K562 (cell line): Measurements from ENCODE around the gene PSD4. TPM values are rescaled to one million over a fixed set of nuclear protein-coding genes. Genes with fewer than 3 reads are reported as not detected.

Experiments used
- ATAC-seq: fragments of 200-7000 bp; cut with Tn5 transposase; 3 replicates; pipeline ENCODE4 v1.9.1; 2020; ENCODE audit warnings: moderate library complexity
- BruUV-seq: library from RNA; stranded (reverse); fragments of 400-500 nt; replicated peaks from 2 replicates; lab custom pipeline; 2021; lab: Mats Ljungman, UMichigan
- CTCF ChIA-PET: fragments of 300-600 bp; formaldehyde crosslinking; extraction: SDS; loops from one replicate; lab custom pipeline; 2021; ENCODE audit warnings: low intra/inter-chr PET ratio; lab: Yijun Ruan, JAX
- POLR2A ChIA-PET: fragments of 300-600, 350-650 bp; sonication (Branson Sonifier 250); formaldehyde crosslinking; extraction: SDS; loops from one replicate; lab custom pipeline; 2021; ENCODE audit warnings: antibody characterized with exemption, inconsistent platforms; lab: Yijun Ruan, JAX
- DNase-seq, 4 experiments: peaks; one replicate each; pipeline versions ENCODE4 v3.0.0 to v3.0.0-alpha.2; 2011 to 2018; ENCODE audit warnings: low spot score in 3 of 4, mixed read lengths in 3 of 4; ENCODE audit errors: extremely low read depth in 1 of 4
- FAIRE-seq: peaks from 2 replicates; lab custom pipeline; 2011; peaks lifted over from hg19 to GRCh38; lab: Jason Lieb, UNC
- H2AFZ ChIP-seq: 2 replicates; pipeline ENCODE4 v1.6.0; 2011; ENCODE audit warnings: low read depth, low read length, control low read depth, inconsistent platforms
- H3K27ac ChIP-seq: fragments of 200-600 bp; 3 replicates; pipeline ENCODE4 v1.8.0; 2011; ENCODE audit warnings: low read depth, mild to moderate bottlenecking, control low read depth, inconsistent platforms, low read length, moderate library complexity, mixed read lengths; ENCODE audit errors: extremely low read depth
- H3K27me3 ChIP-seq, 2 experiments: fragments of 300-600 bp in 1 of 2; 2 replicates in 1 of 2; 3 replicates in 1 of 2; pipeline versions ENCODE4 v1.6.0 to v1.8.0; 2011; ENCODE audit warnings: inconsistent platforms in 2 of 2, low read length in 2 of 2, mild to moderate bottlenecking in 1 of 2, mixed read lengths in 1 of 2, moderate library complexity in 1 of 2; ENCODE audit not compliant: control insufficient read depth in 2 of 2, insufficient read depth in 2 of 2
- H3K36me3 ChIP-seq: fragments of 300-600 bp; 3 replicates; pipeline ENCODE4 v1.8.0; 2011; ENCODE audit warnings: mild to moderate bottlenecking, low read length, inconsistent platforms; ENCODE audit not compliant: control insufficient read depth, insufficient read depth
- H3K4me1 ChIP-seq, 2 experiments: fragments of 200-600 bp in 1 of 2; replicated peaks in 1 of 2; 2 replicates in 1 of 2; 3 replicates in 1 of 2; pipeline versions ENCODE4 v1.5.1 to v1.8.0; 2011; ENCODE audit warnings: inconsistent platforms in 2 of 2, low read length in 2 of 2, mild to moderate bottlenecking in 1 of 2, mixed read lengths in 1 of 2, moderate library complexity in 1 of 2; ENCODE audit not compliant: control insufficient read depth in 2 of 2, insufficient read depth in 2 of 2
- H3K4me2 ChIP-seq: 2 replicates; pipeline ENCODE4 v1.6.1; 2011; ENCODE audit warnings: low read length, control low read depth, inconsistent platforms, mixed read lengths; ENCODE audit not compliant: insufficient read depth
- H3K4me3 ChIP-seq: fragments of 200-600 bp; sonication (generic), shearing (Covaris generic); 2 replicates; pipeline ENCODE4 v1.5.1; 2016; ENCODE audit warnings: control low read depth, inconsistent platforms
- H3K79me2 ChIP-seq: fragments of 200-600 bp; 3 replicates; pipeline ENCODE4 v1.8.0; 2011; ENCODE audit warnings: low read length, inconsistent platforms; ENCODE audit not compliant: control insufficient read depth, insufficient read depth
- H3K9ac ChIP-seq, 2 experiments: 2 replicates each; pipeline versions ENCODE4 v1.6.0 to v1.6.1; 2011; ENCODE audit warnings: low read depth in 2 of 2, low read length in 2 of 2, control low read depth in 1 of 2, inconsistent platforms in 1 of 2, mild to moderate bottlenecking in 1 of 2, mixed read lengths in 1 of 2; ENCODE audit not compliant: insufficient read depth in 1 of 2
- H3K9me1 ChIP-seq: one replicate; pipeline ENCODE4 v1.6.0; 2011; ENCODE audit warnings: inconsistent platforms, mild to moderate bottlenecking, low read length, moderate library complexity; ENCODE audit not compliant: control insufficient read depth, insufficient read depth
- H3K9me3 ChIP-seq: replicated peaks from 2 replicates; pipeline ENCODE4 v1.5.1; 2011; ENCODE audit warnings: low read depth, low read length, inconsistent platforms; ENCODE audit not compliant: control insufficient read depth, insufficient read depth
- H4K20me1 ChIP-seq: replicated peaks from 2 replicates; pipeline ENCODE4 v1.6.1; 2011; ENCODE audit warnings: low read length, inconsistent platforms, mixed read lengths; ENCODE audit not compliant: control insufficient read depth, insufficient read depth
- ATF3 ChIP-seq, 2 experiments: fragments of 450-650 bp in 1 of 2; sonication (generic) in 1 of 2; formaldehyde crosslinking in 1 of 2; IDR thresholded peaks in 1 of 2; conservative IDR thresholded peaks in 1 of 2; 2 replicates each; pipeline versions ENCODE4 v1.6.1 to v1.8.1; 2016 to 2023; ENCODE audit warnings: mild to moderate bottlenecking in 2 of 2, moderate library complexity in 2 of 2, inconsistent platforms in 1 of 2, missing genetic modification reagents in 1 of 2
- CBX5 ChIP-seq: IDR thresholded peaks from 2 replicates; pipeline ENCODE4 v1.6.1; 2014; ENCODE audit warnings: low read depth, borderline replicate concordance
- CBX8 ChIP-seq: fragments of 200-600 bp; sonication (generic); IDR thresholded peaks from 2 replicates; pipeline ENCODE4 v1.6.1; 2012; ENCODE audit warnings: borderline replicate concordance, mixed run types, low read depth, mild to moderate bottlenecking, moderate library complexity, mixed read lengths, low read length, control low read depth, inconsistent platforms; ENCODE audit not compliant: poor library complexity, severe bottlenecking; ENCODE audit errors: extremely low read depth
- CC2D1A ChIP-seq: fragments of 450-650 bp; IDR thresholded peaks from 2 replicates; pipeline ENCODE4 v1.6.1; 2017; ENCODE audit warnings: mild to moderate bottlenecking
- FOXK1 ChIP-seq: sonication (generic); formaldehyde crosslinking; IDR thresholded peaks from 2 replicates; pipeline ENCODE4 v1.8.0; 2022; ENCODE audit warnings: missing genetic modification reagents, mild to moderate bottlenecking, borderline replicate concordance
- HMGXB4 ChIP-seq: sonication (generic); formaldehyde crosslinking; IDR thresholded peaks from 2 replicates; pipeline ENCODE4 v1.8.1; 2023; ENCODE audit warnings: mild to moderate bottlenecking, missing genetic modification reagents
- HNRNPLL ChIP-seq: fragments of 200-400 bp; formaldehyde crosslinking; IDR thresholded peaks from 2 replicates; pipeline ENCODE4 v1.6.1; 2017; ENCODE audit warnings: low read length, low read depth, mild to moderate bottlenecking; ENCODE audit not compliant: poor library complexity, severe bottlenecking
- KAT8 ChIP-seq: fragments of 450-650 bp; IDR thresholded peaks from 2 replicates; pipeline ENCODE4 v1.6.1; 2016; ENCODE audit warnings: low read depth, mild to moderate bottlenecking
- KLF1 ChIP-seq: fragments of 450-650 bp; IDR thresholded peaks from 2 replicates; pipeline ENCODE4 v1.6.1; 2016; ENCODE audit warnings: missing genetic modification characterization, missing compliant biosample characterization
- MIER1 ChIP-seq: fragments of 450-650 bp; IDR thresholded peaks from 2 replicates; pipeline ENCODE4 v1.6.1; 2016; ENCODE audit warnings: antibody characterized with exemption, mild to moderate bottlenecking, low read depth
- MXI1 ChIP-seq: IDR thresholded peaks from 2 replicates; pipeline ENCODE4 v1.6.1; 2011; ENCODE audit warnings: low read depth, mild to moderate bottlenecking, improper control_type of control experiment, low read length
- NFE2 ChIP-seq: IDR thresholded peaks from 2 replicates; pipeline ENCODE4 v1.6.1; 2014; ENCODE audit warnings: antibody characterized with exemption, low read depth
- POLR2AphosphoS5 ChIP-seq: IDR thresholded peaks from 2 replicates; pipeline ENCODE4 v1.6.1; 2011; ENCODE audit warnings: mild to moderate bottlenecking, low read depth, low read length, moderate library complexity; ENCODE audit not compliant: control insufficient read depth, insufficient read depth
- SUPT5H ChIP-seq: fragments of 450-650 bp; IDR thresholded peaks from 2 replicates; pipeline ENCODE4 v1.6.1; 2016
- THAP7 ChIP-seq: fragments of 250-450 bp; sonication (Bioruptor Pico); IDR thresholded peaks from 2 replicates; pipeline ENCODE4 v1.5.0; 2021
- ZBTB2 ChIP-seq: fragments of 450-650 bp; IDR thresholded peaks from 2 replicates; pipeline ENCODE4 v1.6.1; 2016; ENCODE audit warnings: antibody characterized with exemption
- ZC3H4 ChIP-seq: sonication (generic); formaldehyde crosslinking; IDR thresholded peaks from 2 replicates; pipeline ENCODE4 v1.9.0; 2021; ENCODE audit warnings: missing genetic modification reagents, borderline replicate concordance
- ZFPM2 ChIP-seq: fragments of 250-450 bp; sonication (Bioruptor Pico); IDR thresholded peaks from 2 replicates; pipeline ENCODE4 v1.5.1; 2022; ENCODE audit warnings: mild to moderate bottlenecking
- ZNF75A ChIP-seq: fragments of 450-650 bp; formaldehyde crosslinking; IDR thresholded peaks from 2 replicates; pipeline ENCODE4 v1.4.0; 2020; ENCODE audit warnings: mild to moderate bottlenecking
- WGBS: fragments of 100-300 bp; shearing (Covaris generic); methylation state at CpG from one replicate; pipeline ENCODE4 v1.1.6; 2016; ENCODE audit warnings: low coverage, mixed read lengths; ENCODE audit not compliant: insufficient coverage; ENCODE audit errors: missing lambda C conversion rate; 5-methylcytosine and 5-hydroxymethylcytosine counted together
- in situ Hi-C: fragments of 300-500 bp; cut with MboI; formaldehyde crosslinking; loops from 4 replicates; pipeline ENCODE4 v1.15.0; 2018; ENCODE audit warnings: inconsistent platforms, mixed read lengths
- intact Hi-C: fragments of 100-400 bp; cut with micrococcal nuclease; formaldehyde crosslinking; loops from 2 replicates; pipeline ENCODE4 v1.14.2; 2022
- polyA plus RNA-seq, 8 experiments: library from polyadenylated mRNA; depleted of rRNA in 4 of 8; stranded (reverse) in 5 of 8; unstranded in 3 of 8; fragments of >200 nt; fragmentation: Nextera tagmentation in 2 of 8; fragmentation: Illumina TruSeq in 1 of 8; extraction: Ambion mirVana in 2 of 8; extraction: Trizol in 1 of 8; gene quantifications; 2 replicates each; pipeline versions ENCODE4 v1.2.1 to v1.2.3, GENCODE V29; 2011 to 2014; ENCODE audit warnings: inconsistent platforms in 1 of 8, missing spikeins in 1 of 8
- total RNA-seq, 7 experiments: library from RNA; depleted of rRNA in 6 of 7; stranded (reverse); fragments of >200 nt in 6 of 7; fragmentation: Illumina TruSeq in 2 of 7; extraction: Trizol in 2 of 7; gene quantifications; 2 replicates each; pipeline versions ENCODE4 v1.2.1 to v1.2.3, GENCODE V29; 2011 to 2021; ENCODE audit warnings: low replicate concordance in 1 of 7

The PSD4 gene
- total and polyA plus RNA-seq, 9 of the 15 experiments (the other 6 are each of a cell fraction or from before 2014, with no cell fraction given): 0.46 to 54.0 (median 20.8) TPM

GRCh38 chr2:113166187-113166645 lies 7.6 kb upstream of the PSD4 start:
- ChIA-PET POLR2A (interaction anchor here (4.7 kb wide), 1 partner anchor 9 kb away, joined by 32 read pairs; the partner anchor contains the start of gene PSD4), CTCF (no interaction called here)
- no TSS peak for BruUV-seq
- intact Hi-C loops: no loop called here
- in situ Hi-C loops: no loop called here
- H3K79me2 ChIP-seq: no peaks in the 10 kb centered on the region
- no peak overlapping the region for H3K9ac ChIP-seq
- H3K4me3 ChIP-seq: no peak overlapping the region
- no peak overlapping the region for H3K4me2 ChIP-seq
- no peaks in the 10 kb centered on the region for H3K36me3 ChIP-seq
- H3K9me1 ChIP-seq: no peaks in the 10 kb centered on the region
- FAIRE-seq: no peak
- H3K27me3 ChIP-seq: no peaks in the 10 kb centered on the region
- no peak for DNase-seq
- H2AFZ ChIP-seq: no peak overlapping the region
- H3K4me1 ChIP-seq: peaks cover 15 to 20% of the 10 kb centered on the region in 2 experiments; a peak in 4 of 5 replicates
- ATAC-seq: no peak
- no peaks in the 10 kb centered on the region for H3K9me3 ChIP-seq
- WGBS: 79% methylated on average over 7 of the region's 7 CpGs
- H4K20me1 ChIP-seq: no peaks in the 10 kb centered on the region
- no peak overlapping the region for H3K27ac ChIP-seq
- TF ChIP-seq ZBTB2 (no peak), HNRNPLL (no peak), POLR2AphosphoS5 (no peak), THAP7 (no peak), KAT8 (no peak), CC2D1A (no peak), NFE2 (no peak), KLF1 (tag) (no peak), FOXK1 (no peak), ATF3 (IDR thresholded peaks at IDR 0.05) (no peak), ATF3 (CRISPR knock-in tag; conservative IDR thresholded peaks at IDR 0.05) (no peak), ZC3H4 (CRISPR knock-in tag) (no peak), MIER1 (no peak), HMGXB4 (CRISPR knock-in tag) (no peak), ZFPM2 (no peak), ZNF75A (CRISPR knock-in tag) (no peak), SUPT5H (no peak), CBX8 (no peak), CBX5 (no peak), MXI1 (no peak)
